Suprapubic skin (tissue), 4 donors: ENCODE measurements around the gene NKX2-8.
"Not testable (repeated sequence)": the region's sequence is repeated elsewhere in the genome, so short reads cannot be mapped to it uniquely, and the experiment has no call there.

ENCODE experiments used
- CTCF ChIP-seq, 2 donors: fragments of 200-600 bp in 1 of 2; fragments of 450-650 bp in 1 of 2; sonication (generic) in 1 of 2; IDR thresholded peaks; one replicate each; pipeline ENCODE4 v1.5.1; 2016 to 2019; ENCODE audit warnings: antibody characterized with exemption in 2 of 2, mild to moderate bottlenecking in 1 of 2, moderate library complexity in 1 of 2
- EP300 ChIP-seq: sonication (generic); formaldehyde crosslinking; IDR thresholded peaks from one replicate; pipeline ENCODE4 v1.6.1; 2017; ENCODE audit warnings: antibody characterized with exemption
- POLR2A ChIP-seq, 2 donors: fragments of 450-650 bp; IDR thresholded peaks; one replicate each; pipeline ENCODE4 v1.6.1; 2017; ENCODE audit warnings: antibody characterized with exemption in 2 of 2, mild to moderate bottlenecking in 2 of 2, moderate library complexity in 2 of 2
- POLR2AphosphoS5 ChIP-seq, 3 donors: sonication (generic); formaldehyde crosslinking; IDR thresholded peaks; one replicate each; pipeline ENCODE4 v1.6.1; 2017; ENCODE audit warnings: antibody characterized with exemption in 3 of 3

DNA sequence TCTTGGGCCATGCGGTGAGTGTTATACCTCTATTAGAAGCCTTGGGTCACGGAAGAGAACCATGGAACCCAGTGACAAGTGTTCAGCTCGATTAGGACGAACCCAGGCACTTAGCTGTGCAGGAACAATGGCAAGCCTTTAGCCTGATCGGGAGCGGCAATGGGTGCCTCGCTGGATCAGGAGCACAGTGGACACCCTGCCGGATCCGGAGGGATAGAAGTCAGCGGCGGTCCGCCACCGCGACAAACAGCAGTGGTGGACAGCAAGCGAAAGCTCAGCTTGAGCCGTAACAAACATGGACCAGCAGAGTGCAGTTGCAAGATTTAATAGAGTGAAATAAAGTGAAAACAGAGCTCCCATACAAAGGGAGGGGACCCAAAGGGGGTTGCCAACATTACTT lies 38.1 kb downstream of the NKX2-8 start:
- TF ChIP-seq CTCF (IDR thresholded peaks at IDR 0.05); POLR2A (IDR thresholded peaks at IDR 0.05); EP300; POLR2AphosphoS5 (IDR thresholded peaks at IDR 0.05): not testable (repeated sequence)
